ENCODE measurements around the gene IL27RA. TPM values are rescaled to one million over a fixed set of nuclear protein-coding genes. Genes with fewer than 3 reads are reported as not detected.

IL27RA gene
- total RNA-seq, 1 experiment from 2014 or later = 10.2 TPM

GRCh38 chr19:14080887-14081796 lies 49.6 kb downstream of the IL27RA start:
- Histone ChIP-seq H3K9me3 (ENCODE audit: control insufficient read depth, insufficient read depth, low read depth, low read length) (no peaks in the 10 kb centered on the region), H3K4me1 (ENCODE audit: control insufficient read depth, insufficient read depth, low read length) (peaks cover 6% of the 10 kb centered on the region), H3K4me3 (ENCODE audit: low read depth in 2 of 2, low read length in 2 of 2) (peak overlapping the region; percentile 71 to 86), H3K27ac (ENCODE audit: low read length) (peak overlapping the region; percentile 90), H3K27me3 (ENCODE audit: control insufficient read depth, insufficient read depth, low read length) (no peaks in the 10 kb centered on the region), H3K36me3 (ENCODE audit: control insufficient read depth, insufficient read depth, low read length) (no peaks in the 10 kb centered on the region)
- DNase-seq (ENCODE audit: low read depth, low spot score) = peak; percentile 97
- no TSS peak for BruUV-seq (replicated peaks)
- CTCF ChIA-PET = interaction anchor here (0.6 kb wide), 2 partner anchors 122 to 318 kb away, joined by 3 to 4 read pairs; no protein-coding TSS in a partner anchor
- peak; percentile 94 for ATAC-seq
- intact Hi-C loops (cut with micrococcal nuclease; ENCODE audit: unreplicated experiment) = no loop called here
- in situ Hi-C loops (cut with HindIII; ENCODE audit: low pct_unique_long_range_greater_than_20kb, low sequenced_read_pairs) = no loop called here
- POLR2A ChIA-PET = interaction anchor here (0.6 kb wide), 2 partner anchors 12 to 53 kb away, joined by 3 to 10 read pairs; no protein-coding TSS in a partner anchor
- no peak; the same call in 1 of the 2 replicates for TF ChIP-seq SIN3A (IDR thresholded peaks at IDR 0.05; ENCODE audit: borderline replicate concordance, insufficient read depth, low read depth, low read length)
- TF ChIP-seq, protein P1, sequence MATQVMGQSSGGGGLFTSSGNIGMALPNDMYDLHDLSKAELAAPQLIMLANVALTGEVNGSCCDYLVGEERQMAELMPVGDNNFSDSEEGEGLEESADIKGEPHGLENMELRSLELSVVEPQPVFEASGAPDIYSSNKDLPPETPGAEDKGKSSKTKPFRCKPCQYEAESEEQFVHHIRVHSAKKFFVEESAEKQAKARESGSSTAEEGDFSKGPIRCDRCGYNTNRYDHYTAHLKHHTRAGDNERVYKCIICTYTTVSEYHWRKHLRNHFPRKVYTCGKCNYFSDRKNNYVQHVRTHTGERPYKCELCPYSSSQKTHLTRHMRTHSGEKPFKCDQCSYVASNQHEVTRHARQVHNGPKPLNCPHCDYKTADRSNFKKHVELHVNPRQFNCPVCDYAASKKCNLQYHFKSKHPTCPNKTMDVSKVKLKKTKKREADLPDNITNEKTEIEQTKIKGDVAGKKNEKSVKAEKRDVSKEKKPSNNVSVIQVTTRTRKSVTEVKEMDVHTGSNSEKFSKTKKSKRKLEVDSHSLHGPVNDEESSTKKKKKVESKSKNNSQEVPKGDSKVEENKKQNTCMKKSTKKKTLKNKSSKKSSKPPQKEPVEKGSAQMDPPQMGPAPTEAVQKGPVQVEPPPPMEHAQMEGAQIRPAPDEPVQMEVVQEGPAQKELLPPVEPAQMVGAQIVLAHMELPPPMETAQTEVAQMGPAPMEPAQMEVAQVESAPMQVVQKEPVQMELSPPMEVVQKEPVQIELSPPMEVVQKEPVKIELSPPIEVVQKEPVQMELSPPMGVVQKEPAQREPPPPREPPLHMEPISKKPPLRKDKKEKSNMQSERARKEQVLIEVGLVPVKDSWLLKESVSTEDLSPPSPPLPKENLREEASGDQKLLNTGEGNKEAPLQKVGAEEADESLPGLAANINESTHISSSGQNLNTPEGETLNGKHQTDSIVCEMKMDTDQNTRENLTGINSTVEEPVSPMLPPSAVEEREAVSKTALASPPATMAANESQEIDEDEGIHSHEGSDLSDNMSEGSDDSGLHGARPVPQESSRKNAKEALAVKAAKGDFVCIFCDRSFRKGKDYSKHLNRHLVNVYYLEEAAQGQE (IDR thresholded peaks at IDR 0.05; ENCODE audit: insufficient read depth in 1 of 2, low read depth in 2 of 2, low read length in 1 of 2) = no peak
- no peak for TF ChIP-seq TCF7L2 (IDR thresholded peaks at IDR 0.05; ENCODE audit: low read depth, low read length)
- peak; percentile 67 for TF ChIP-seq POLR2AphosphoS5 (IDR thresholded peaks at IDR 0.05; ENCODE audit: low read depth, low read length)

DNA sequence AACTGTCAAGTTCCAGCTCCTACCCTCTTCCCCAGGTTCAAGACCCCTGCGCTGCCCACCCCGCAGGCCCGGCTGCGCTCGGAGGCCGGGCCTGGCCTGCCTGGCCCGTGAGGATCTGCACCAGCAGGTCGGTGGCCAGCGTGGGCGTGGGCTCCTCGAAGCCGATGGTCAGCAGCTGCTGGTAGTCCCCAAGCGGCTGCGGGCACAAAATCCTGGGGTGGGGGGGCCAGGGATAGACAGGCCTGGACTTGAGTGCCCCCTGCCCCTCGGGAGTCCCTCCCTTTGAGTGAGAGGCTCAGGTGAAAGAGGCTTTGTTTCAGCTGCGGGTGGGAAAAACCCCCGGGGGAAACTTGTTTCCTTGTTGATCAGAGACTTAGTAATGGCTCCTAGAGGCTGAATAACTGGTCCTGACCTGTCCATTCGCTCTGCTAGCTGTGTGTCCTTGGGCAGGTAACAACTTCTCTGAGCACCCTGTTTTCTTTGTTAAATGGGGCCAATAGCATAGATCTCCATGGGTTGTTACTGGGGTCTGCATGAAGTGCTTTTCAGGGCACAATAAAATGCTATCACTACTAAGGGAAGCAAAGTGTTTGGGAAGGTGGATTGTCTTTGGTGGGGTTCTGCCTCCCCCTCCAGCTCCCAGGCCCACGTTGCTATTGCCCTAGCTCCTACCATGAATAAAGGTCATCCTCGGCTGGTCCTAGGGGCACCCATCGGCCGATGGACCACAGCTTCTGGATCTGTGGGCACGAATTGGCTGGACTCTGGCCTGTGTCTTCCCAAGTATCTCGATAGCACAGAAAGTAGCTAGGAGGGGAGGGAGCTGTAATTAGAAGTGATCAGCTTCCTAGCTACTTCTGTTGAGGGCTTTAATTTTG lies 50.5 kb downstream of the IL27RA start:
- DNase-seq (ENCODE audit: low read depth, low spot score) = no peak
- intact Hi-C loops (cut with micrococcal nuclease; ENCODE audit: unreplicated experiment) = no loop called here
- BruUV-seq (replicated peaks) = no TSS peak

More for the DNA sequence above, 50.5 kb downstream of the IL27RA start:
- H3K36me3 ChIP-seq (ENCODE audit: control insufficient read depth, insufficient read depth, low read length) = no peaks in the 10 kb centered on the region
- ATAC-seq = peak; percentile 58
- CTCF ChIA-PET = interaction anchor here (0.6 kb wide), 1 partner anchor 258 kb away, joined by 12 read pairs; no protein-coding TSS in a partner anchor
- H3K27me3 ChIP-seq (ENCODE audit: control insufficient read depth, insufficient read depth, low read length) = no peaks in the 10 kb centered on the region
- peak overlapping the region; percentile 70 for H3K27ac ChIP-seq (ENCODE audit: low read length)
- in situ Hi-C loops (cut with HindIII; ENCODE audit: low pct_unique_long_range_greater_than_20kb, low sequenced_read_pairs) = no loop called here
- TF ChIP-seq, protein P2, sequence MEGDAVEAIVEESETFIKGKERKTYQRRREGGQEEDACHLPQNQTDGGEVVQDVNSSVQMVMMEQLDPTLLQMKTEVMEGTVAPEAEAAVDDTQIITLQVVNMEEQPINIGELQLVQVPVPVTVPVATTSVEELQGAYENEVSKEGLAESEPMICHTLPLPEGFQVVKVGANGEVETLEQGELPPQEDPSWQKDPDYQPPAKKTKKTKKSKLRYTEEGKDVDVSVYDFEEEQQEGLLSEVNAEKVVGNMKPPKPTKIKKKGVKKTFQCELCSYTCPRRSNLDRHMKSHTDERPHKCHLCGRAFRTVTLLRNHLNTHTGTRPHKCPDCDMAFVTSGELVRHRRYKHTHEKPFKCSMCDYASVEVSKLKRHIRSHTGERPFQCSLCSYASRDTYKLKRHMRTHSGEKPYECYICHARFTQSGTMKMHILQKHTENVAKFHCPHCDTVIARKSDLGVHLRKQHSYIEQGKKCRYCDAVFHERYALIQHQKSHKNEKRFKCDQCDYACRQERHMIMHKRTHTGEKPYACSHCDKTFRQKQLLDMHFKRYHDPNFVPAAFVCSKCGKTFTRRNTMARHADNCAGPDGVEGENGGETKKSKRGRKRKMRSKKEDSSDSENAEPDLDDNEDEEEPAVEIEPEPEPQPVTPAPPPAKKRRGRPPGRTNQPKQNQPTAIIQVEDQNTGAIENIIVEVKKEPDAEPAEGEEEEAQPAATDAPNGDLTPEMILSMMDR (IDR thresholded peaks at IDR 0.05) = no peak
- no peak for TF ChIP-seq SIN3A (IDR thresholded peaks at IDR 0.05; ENCODE audit: borderline replicate concordance, insufficient read depth, low read depth, low read length)
- TF ChIP-seq, protein P1 (IDR thresholded peaks at IDR 0.05; ENCODE audit: insufficient read depth in 1 of 2, low read depth in 2 of 2, low read length in 1 of 2) = no peak
- TF ChIP-seq TCF7L2 (IDR thresholded peaks at IDR 0.05; ENCODE audit: low read depth, low read length) = no peak
- TF ChIP-seq POLR2AphosphoS5 (IDR thresholded peaks at IDR 0.05; ENCODE audit: low read depth, low read length) = no peak
- H3K4me1 ChIP-seq (ENCODE audit: control insufficient read depth, insufficient read depth, low read length) = peaks cover 6% of the 10 kb centered on the region
- no peaks in the 10 kb centered on the region for H3K9me3 ChIP-seq (ENCODE audit: control insufficient read depth, insufficient read depth, low read depth, low read length)
- POLR2A ChIA-PET = interaction anchor here (0.6 kb wide), 1 partner anchor 12 kb away, joined by 10 read pairs; no protein-coding TSS in a partner anchor
- peak overlapping the region; percentile 71 to 86 for H3K4me3 ChIP-seq (ENCODE audit: low read depth in 2 of 2, low read length in 2 of 2)

Measured in Panc1 (cell line).